GM18870 (cell line): ENCODE data around the gene CYP1A2.
"Not testable (repeated sequence)": the region's sequence is repeated elsewhere in the genome, so short reads cannot be mapped to it uniquely, and the experiment has no call there.

Source experiments
- ATAC-seq: cut with Tn5 transposase; IDR thresholded peaks from one replicate; pipeline ENCODE4 v1.9.1; 2021; ENCODE audit warnings: moderate library complexity; ENCODE audit not compliant: unreplicated experiment

The CYP1A2 gene, protein sequence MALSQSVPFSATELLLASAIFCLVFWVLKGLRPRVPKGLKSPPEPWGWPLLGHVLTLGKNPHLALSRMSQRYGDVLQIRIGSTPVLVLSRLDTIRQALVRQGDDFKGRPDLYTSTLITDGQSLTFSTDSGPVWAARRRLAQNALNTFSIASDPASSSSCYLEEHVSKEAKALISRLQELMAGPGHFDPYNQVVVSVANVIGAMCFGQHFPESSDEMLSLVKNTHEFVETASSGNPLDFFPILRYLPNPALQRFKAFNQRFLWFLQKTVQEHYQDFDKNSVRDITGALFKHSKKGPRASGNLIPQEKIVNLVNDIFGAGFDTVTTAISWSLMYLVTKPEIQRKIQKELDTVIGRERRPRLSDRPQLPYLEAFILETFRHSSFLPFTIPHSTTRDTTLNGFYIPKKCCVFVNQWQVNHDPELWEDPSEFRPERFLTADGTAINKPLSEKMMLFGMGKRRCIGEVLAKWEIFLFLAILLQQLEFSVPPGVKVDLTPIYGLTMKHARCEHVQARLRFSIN

DNA sequence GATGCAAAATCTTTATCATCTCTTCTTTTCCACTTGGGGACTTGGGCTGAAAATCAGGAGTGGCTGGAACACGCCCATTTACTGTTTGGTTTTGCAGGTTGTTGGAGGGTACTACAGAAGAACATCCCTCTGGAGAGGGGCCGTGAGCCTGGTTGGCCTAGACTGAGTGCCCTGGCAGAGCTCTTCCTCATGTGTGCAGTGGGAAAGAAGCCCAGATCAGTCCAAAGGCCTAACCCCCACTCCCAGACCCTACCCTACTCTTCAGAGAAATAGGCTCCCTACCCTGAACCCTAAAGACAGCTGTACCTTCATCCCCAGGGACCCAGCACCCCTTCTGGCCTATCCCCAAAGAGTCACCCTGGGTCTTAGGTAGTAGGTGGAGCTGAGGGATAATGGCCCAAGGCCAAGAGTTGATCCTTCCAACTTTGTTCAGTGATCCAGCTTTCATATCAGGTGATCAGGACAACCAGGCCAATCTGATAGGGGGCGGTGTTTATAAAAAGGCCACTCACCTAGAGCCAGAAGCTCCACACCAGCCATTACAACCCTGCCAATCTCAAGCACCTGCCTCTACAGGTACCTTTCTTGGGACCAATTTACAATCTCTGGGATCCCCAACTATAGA is at the start of gene CYP1A2:
Gene CYP1A2 (plus strand): TSS at position 524 of the 625 bp plus-strand sequence. CDS start 894 bp downstream, outside the sequence.
- no peak for ATAC-seq

DNA sequence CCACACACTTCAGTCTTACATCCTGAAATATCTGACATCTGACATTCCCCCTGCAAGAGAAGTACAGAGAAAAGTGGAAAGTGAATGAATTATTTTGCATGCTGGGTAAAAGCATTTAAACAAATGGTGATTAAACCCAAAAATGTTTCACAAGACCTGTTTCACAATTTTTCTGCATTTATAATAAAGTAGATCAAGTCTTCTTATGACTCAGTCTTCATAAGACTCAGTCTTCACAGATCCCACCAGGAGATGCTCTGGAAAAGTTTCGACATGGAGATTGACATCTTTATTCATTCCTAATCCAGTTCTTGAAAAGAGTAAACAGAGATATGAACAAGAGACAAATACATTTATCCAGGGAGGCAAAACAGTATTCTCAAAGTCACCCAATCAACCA is 39.6 kb upstream of the CYP1A2 start:
- ATAC-seq: no peak

DNA sequence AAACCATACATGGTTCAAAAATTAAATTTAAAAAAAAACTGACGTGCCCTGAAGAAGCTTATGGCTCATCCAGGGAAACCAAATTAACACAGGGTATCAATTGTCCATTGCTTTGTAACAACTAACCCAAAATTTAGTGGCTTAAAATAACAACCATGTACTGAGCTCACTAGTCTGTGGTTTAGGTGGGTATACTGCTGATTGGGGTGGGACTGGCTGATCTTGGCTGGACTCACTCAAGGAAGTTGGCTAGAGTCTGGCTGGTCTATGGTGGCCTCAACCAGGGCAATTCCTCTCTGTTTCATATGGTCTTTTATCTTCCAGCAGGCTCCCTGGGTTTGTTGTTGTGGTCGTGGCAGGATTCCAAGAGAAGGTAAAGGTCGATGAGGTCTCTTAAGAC is 38.8 kb upstream of the CYP1A2 start:
- no peak for ATAC-seq

DNA sequence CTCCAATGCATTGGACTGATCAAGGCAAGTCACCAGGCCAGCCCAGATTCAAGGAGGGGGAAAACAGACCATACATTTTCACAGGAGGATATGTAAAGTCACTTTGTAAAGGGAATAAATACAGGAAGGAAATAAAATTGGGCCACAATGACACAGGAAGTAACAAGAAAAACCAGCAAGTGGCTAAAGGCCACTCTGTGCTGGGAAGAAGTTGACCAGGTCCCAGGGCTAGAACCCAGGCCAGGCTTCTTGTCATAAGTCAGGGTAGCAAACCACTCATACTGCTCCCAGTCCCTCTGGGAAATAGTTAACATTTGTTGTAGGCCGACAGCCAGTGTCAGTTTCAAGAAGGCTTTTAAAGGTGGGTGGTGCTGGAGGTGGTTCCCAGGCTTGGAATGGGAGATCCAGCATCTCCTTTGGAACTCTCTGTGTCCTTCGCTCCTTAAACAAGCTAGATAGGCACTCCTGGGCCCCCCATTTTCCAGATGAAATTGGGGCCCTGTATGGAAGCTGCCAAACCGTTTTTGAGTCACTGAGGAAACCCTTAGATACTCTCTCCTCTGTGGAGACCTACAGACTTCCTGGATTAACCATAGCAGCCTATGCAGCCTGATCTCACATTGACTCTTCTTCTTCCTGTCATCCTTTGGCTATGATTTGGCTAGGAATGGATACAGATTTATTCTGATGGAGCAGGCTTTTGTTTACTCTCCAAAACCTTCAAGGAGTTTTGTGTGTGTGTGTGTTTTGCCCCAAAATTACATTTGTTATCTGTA is 38.1 kb upstream of the CYP1A2 start:
- ATAC-seq: no peak

DNA sequence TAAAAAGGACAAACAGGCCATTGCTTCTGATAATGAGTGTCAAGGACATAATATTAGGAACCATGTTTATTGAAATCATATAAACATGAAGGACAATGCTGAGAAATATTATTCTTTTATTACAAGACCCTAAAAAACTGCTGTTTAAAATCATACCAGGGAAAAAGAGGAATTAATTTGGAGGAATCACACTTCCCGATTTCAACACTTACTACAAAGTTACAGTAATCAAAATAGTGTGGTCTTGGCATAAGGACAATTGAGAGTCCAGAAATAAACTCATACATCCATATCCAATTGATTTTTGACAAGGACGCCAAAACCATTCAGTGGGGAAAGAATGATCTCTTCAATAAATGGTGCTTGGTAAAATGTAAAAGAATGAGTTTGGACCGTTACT is 36.3 kb upstream of the CYP1A2 start:
- ATAC-seq: no peak

DNA sequence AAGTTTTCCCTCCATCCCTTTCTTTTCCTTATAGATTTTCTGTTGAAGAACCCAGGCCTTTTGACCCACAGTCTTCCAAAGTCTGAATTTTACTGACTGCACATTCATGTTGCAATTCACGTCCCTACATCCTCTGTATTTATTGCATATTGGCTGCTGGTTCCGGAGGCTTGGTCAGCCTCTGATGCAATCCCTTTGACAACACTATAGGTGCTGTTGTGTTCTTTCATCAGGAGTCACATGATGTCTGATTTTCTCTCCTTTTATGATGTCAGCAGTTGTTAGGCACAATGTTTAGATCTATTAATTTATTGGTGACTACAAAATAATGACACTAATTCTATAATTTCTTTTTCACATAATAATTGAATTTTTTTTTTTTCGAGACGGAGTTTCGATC is 32.0 kb upstream of the CYP1A2 start:
- no peak for ATAC-seq

DNA sequence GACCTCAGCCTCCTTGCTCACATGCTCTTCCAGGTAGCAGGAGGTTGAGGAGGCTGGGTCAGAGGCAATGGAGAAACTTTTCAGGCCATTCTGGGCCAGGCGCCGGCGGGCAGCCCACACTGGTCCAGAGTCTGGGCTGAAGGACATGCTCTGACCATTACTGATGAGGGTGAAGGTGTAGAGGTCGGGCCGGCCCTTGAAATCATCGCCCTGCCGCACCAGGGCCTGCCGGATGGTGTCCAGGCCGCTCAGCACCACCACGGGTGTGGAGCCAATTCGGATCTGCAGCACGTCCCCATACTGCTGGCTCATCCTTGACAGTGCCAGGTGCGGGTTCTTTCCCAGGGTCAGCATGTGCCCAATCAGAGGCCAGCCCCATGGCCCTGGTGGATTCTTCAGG is 26.1 kb upstream of the CYP1A2 start:
- no peak for ATAC-seq

DNA sequence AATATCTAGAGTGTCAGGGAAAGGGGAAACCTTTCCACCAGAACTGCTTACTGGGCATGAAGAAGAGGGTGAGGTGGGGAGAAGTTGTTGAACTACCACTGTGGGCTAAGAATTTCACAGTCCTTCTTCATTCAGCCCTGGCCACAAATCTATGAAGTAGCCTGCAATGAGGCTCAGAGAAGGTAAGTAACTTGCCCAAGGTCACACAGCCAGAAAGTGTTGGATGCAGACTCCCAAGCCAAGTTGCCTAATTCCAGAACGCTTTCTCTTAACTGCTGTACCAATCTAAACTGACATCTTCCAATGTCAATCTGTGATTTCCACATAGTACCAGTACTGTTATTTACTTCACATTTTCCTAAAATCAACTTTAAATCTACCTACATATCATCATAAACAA is 25.5 kb upstream of the CYP1A2 start:
- no peak for ATAC-seq

DNA sequence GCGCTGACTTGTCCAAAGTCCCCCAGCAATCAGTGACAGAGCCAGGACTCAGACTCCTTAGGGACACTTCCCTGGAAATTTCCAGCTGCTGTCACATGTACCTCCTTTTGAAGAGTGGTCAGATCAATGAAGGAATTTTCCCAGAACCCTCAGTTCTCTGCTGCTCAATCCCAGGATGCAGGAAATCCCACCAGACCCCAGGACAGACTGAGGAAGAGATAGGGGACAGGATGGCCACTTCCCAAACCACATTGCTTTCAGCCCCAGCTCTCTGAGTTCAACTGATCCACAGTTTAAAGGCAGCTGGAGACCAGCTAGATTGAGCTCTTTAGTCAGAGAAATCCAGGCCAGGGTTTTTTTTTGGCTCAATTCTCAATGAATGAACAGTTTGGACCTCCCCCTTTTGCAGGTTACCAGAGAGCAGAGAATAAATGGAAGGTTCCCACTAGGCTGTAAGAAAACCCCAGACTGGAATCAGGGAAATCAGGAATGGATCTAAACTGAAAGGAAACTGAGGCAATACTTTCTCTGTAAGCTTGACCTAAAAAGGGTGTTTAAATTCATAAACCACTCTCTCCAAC is 24.8 kb upstream of the CYP1A2 start:
- no peak for ATAC-seq

DNA sequence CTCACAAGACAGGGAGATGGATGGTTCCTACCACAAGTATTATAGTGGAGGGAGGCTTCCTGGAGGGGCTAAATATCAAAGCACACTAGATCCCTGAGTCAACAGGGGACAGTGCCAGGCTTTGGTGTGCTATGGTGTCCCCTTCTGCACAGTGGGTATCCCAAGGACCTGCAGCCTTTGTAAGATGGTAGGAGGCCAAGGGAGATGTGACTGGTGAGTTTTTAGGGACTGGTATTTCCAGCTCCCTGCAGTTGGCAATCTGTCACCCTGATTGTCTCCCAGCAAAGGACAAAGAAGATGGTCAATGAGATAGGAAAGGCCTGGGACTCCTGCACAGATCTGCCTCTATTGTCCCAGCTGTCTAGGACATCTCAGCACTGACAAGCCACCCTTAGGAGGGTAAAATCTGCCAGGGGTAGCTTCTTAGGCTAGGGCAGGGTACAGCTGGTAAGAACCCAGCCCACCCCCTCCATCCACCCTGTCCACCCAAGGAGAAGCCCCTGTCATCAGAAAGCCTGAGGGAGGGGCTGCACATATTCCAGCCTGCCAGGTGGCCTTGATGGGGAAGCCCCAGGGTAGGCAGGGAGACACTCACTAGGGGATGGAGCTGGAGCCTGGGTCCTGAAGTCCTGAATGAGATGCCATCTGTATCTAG is 23.9 kb upstream of the CYP1A2 start:
- no peak for ATAC-seq

DNA sequence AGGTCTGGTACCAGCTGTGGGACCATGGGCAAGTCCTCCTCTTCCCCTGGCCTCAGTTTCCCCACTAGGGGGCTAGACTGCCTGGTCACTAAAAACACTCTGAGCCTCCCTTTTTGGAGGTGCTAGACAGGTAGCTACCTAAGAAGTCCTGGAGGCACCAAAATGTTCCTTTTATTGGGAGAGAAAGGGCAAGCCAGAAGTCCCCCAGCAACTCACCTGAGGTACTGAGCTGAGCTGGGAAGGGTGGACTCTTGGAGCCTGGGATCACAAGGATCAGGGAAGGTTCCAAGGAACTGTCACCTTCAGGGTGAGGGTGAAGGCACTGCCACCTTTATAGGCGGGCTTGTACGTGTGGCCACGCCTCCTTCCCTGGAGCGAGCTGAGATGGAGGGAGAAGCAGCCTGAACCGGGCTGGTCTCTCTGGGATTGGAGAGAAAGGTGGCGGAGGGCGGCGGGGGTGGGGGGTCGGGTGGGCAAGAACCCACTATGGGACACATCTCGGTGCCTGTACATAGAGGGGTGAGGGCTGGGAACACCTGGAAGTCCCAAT is 23.3 kb upstream of the CYP1A2 start, which contains the start of gene CYP1A1:
Gene CYP1A1 (minus strand): TSS at position 304 of the 550 bp plus-strand sequence. CDS start 2,431 bp downstream, outside the sequence.
- ATAC-seq: no peak

DNA sequence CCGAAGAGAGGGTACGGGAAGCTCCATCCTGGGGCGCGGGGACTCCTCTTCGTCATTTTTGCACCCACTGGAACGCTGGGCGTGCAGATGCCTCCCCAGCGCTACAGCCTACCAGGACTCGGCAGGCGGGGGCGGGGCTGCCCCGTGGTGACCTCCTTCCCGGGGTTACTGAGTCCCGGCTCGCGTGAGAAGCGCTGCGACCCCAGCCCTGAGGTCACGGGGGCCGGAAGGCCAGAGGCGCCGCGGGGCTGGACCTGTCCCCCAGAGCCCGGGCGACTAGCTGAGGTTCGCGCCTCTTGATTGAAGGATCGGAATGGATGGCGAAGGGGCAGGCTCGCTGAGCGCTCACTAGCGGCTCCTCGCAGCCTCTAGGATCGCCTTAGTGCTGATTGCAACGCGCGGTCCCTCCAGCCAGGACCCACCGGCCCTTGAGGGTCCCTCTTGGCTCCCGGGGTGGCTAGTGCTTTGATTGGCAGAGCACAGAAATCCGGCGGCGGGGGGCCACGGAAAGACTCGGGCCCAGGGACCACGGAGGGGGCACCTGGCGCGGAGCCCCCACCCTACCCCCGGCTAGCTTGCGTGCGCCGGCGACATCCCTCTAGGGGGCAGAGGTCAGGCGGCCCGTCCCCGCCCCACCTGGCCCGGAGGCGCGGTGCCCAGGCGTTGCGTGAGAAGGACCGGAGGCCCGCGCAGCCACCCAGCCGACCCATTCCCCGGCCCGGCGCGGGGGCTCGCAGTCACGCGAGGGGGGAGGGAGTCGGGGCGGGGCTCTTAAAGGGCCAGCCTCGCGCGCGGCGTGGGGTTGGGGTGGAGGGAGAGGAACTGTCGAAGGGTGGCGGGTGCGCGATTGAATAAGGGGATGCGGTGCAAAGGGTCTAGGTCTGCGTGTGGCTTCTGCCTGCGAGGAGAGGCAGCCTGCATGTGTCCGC is 22.5 kb upstream of the CYP1A2 start:
- no peak for ATAC-seq

DNA sequence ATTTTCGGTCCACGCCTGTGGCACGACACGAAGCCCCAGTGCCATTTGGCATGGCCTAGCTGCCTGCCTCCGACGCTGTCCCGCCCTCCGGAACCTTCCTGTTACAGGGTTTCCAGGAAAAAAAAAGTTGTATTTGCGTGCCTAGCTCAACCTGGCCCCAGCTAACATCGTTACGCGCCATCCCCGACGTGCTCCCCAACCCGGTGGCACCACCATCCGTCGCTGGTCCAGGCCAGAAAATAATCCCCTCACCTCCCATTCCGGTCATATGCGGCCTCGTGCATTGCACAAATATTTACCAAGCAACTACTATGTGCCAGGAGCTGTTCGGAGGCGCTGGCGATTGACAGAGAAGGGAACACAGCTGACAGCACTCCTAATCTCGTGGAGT is 21.9 kb upstream of the CYP1A2 start:
- no peak for ATAC-seq

DNA sequence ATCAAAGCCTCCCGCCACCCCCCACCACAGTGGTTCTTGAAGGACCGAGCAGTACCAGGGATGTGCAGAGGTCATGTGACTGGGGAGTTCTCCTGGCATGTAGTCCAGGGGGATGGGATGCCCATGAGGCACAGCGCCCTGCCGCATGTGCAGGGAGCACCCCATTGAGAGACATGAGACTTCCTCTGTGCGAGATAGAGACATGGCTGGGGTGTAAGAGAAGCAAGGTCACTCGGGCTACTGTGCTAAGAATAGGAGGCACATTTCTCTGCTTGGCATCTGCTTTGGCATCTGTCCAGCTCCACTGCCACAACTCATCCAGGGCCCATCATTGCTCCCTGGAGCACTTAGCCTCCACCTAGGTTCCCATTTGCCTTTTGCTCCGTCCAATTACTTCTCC is 20.9 kb upstream of the CYP1A2 start:
- ATAC-seq: no peak

DNA sequence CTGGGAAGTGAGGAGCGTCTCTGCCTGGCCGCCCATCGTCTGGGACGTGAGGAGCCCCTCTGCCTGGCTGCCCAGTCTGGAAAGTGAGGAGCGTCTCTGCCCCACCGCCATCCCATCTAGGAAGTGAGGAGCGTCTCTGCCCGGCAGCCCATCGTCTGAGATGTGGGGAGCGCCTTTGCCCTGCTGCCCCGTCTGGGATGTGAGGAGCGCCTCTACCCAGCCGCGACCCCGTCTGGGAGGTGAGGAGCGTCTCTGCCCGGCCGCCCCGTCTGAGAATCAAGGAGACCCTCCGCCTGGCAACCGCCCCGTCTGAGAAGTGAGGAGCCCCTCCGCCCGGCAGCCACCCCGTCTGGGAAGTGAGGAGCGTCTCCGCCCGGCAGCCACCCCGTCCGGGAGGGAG is 19.9 kb upstream of the CYP1A2 start:
- ATAC-seq: not testable (repeated sequence)

DNA sequence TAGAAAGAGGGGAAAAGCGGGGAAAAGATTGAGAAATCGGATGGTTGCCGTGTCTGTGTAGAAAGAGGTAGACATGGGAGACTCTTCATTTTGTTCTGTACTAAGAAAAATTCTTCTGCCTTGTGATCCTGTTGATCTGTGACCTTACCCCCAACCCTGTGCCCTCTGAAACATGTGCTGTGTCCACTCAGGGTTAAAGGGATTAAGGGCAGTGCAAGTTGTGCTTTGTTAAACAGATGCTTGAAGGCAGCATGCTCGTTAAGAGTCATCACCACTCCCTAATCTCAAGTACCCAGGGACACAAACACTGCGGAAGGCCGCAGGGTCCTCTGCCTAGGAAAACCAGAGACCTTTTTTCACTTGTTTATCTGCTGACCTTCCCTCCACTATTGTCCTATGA is 19.3 kb upstream of the CYP1A2 start:
- ATAC-seq: not testable (repeated sequence)

DNA sequence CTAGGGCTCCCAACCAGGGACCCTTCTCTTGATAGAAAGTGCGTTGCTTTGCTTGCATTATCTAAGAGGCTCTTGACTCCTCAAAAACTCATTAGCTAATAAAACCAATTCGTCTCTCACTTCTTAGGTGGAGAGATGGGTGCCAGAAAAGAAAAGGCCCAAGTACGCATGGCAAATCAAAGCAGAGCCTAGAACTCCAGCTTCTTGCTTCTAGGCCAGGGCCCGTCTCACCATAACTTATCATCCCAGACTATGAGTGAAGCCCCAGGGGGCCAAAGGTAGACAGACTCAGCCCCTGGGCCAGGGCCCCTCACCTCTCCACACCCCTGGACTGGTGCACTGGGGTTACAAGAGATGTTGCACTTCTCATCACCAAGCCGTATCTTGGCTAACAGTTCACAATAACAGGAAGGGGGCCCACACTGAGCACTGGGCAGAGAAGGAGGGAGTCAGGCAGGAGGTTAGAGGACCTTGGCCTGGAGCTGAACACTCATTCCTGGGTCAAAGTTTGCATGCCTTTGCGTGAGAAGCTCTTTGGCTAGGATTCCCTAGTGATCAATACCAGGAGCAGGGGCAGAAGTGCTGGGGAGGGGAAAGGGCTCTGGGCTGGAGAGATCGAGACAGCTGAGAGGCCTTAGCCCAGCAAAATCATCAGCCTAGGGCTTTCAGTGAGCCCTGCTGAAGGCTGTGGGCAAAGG is 17.9 kb upstream of the CYP1A2 start:
- no peak for ATAC-seq

DNA sequence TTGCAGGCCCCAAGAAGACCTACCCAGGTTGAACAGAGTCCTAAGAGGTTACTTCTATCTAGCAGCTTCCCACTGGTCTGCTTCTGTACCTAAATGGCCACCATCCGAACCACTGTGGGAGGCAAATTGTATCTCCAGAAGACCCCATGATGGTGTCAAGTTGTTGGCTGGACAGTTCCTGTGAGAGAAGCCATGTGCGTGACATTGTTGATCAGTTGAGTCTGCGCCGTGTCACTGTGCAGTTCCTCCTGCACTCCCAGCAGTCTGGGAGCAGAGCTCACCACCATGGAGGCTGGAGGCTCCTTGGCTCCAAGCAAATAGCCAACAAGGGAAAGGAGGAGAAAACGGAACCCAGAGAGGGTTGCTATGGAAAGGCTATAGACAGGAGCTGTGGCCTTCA is 15.8 kb upstream of the CYP1A2 start:
- no peak for ATAC-seq

DNA sequence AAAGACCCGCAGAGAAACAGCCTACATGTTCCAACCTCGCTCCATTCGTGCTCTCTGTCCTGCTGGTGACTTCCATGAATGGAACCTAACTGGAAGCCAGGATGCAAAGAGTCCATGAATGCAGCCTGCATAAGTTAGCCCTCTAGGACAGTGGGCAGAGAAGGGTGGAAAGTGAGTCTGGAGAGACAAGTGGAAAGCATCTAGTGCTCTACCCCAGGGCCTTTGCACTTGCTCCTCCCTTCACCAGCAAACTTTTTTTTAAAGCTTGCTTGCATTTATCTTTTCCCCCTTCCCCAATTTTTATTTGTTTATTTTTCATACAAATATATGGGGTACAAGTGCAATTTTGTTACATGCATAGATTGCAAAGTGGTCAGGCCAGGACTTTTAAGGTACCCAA is 15.4 kb upstream of the CYP1A2 start:
- no peak for ATAC-seq
